GM19455 (cell line): ENCODE results near the gene SOSTDC1.

Experiments
- ATAC-seq: cut with Tn5 transposase; IDR thresholded peaks from one replicate; pipeline ENCODE4 v1.9.1; 2021; ENCODE audit not compliant: unreplicated experiment

The SOSTDC1 gene

GRCh38 chr7:16420649-16421332 lies 44.7 kb downstream of the SOSTDC1 start:
- ATAC-seq = peak; percentile 84

- ATAC-seq = no peak
These were observed 45.2 kb downstream of the SOSTDC1 start for GRCh38 chr7:16420329-16420648.

- no peak for ATAC-seq
These were observed 45.7 kb downstream of the SOSTDC1 start for GRCh38 chr7:16419859-16420258.

GRCh38 chr7:16419126-16419525 lies 46.4 kb downstream of the SOSTDC1 start:
- no peak for ATAC-seq

GRCh38 chr7:16417906-16418305 lies 47.6 kb downstream of the SOSTDC1 start:
- ATAC-seq = no peak

- no peak for ATAC-seq
These were observed 49.0 kb downstream of the SOSTDC1 start for GRCh38 chr7:16416289-16417282.

GRCh38 chr7:16412274-16413254 lies 53.0 kb downstream of the SOSTDC1 start:
- no peak for ATAC-seq
